ENCODE results near the gene TAS1R2.

GRCh38 chr1:18877282-18877681, 17.8 kb upstream of the TAS1R2 start:
- TF ChIP-seq CTCF (IDR thresholded peaks at IDR 0.05), result no peak
- no peak for TF ChIP-seq POLR2A (IDR thresholded peaks at IDR 0.05)
